Measurements from ENCODE around the gene ATP2A1. TPM values are rescaled to one million over a fixed set of nuclear protein-coding genes. Genes with fewer than 3 reads are reported as not detected.

Gene ATP2A1
- total RNA-seq, 1 experiment from 2014 or later = 10.7 TPM

DNA sequence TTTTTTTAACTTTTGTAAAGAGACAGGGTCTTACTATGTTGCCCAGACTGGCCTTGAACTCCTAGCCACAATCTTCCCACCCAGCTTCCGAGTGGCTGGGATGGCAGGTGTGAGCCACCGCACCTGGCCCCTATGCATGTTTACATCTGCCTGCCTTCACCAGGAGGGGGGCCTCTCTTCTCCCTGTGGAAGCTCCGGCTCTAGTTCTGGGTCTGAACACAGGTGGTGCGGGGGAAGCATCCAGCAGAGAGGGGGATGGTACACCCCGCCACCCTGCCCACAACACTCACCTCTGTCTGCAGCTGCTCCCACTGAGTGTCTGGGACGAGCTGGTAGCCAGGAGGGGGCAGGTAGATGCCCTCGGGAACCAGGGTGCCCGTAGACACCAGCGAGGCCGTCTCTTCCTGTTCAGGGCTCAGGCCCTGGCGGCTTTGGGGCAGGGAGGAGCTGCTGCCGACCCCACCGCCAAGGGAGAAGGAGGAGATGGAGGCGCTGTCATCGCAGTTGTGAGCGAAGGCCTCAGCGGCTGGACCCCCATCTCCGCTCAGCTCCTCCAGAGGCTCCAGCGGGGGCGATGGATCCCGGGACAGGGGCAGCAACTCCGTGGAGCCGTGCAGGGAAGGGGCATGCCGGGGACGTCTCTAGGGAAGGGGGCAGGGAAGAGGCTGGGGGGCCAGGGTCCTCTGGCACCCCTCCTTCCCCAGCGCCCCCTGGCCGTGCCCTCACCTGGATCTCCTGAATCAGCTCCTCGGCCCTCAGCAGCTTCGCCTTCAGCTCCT is 35.8 kb downstream of the ATP2A1 start:
- H3K27ac ChIP-seq = no peak overlapping the region
- peaks cover 56% of the 10 kb centered on the region for H3F3A ChIP-seq (ENCODE audit: insufficient read depth, low read depth)
- intact Hi-C loops (cut with micrococcal nuclease; ENCODE audit: unreplicated experiment) = loop anchor here (5.0 kb wide), 1 partner anchor 33 kb away; no protein-coding TSS in a partner anchor
- CTCF ChIA-PET = no interaction called here
- no peak for DNase-seq
- no peak overlapping the region for H2AFZ ChIP-seq
- no peaks in the 10 kb centered on the region for H3K9me3 ChIP-seq (ENCODE audit: insufficient read depth, low read depth)
- POLR2A ChIA-PET (ENCODE audit: unreplicated experiment) = no interaction called here
- H3K4me1 ChIP-seq (replicated peaks; ENCODE audit: insufficient read depth) = peaks cover 15% of the 10 kb centered on the region
- H3K79me2 ChIP-seq (ENCODE audit: low read depth) = no peaks in the 10 kb centered on the region
- H3K36me3 ChIP-seq (ENCODE audit: low read depth) = no peaks in the 10 kb centered on the region; the same call in 1 of the 2 replicates
- H4K20me1 ChIP-seq (ENCODE audit: insufficient read depth) = no peaks in the 10 kb centered on the region
- BruUV-seq (replicated peaks) = no TSS peak
- H3K4me3 ChIP-seq = no peak overlapping the region
- H3K27me3 ChIP-seq (ENCODE audit: insufficient read depth, low read depth) = no peaks in the 10 kb centered on the region
- H3K4me2 ChIP-seq = no peak overlapping the region
- no peak for TF ChIP-seq EZH2 (IDR thresholded peaks at IDR 0.05; ENCODE audit: low read depth)
- TF ChIP-seq, protein P1, sequence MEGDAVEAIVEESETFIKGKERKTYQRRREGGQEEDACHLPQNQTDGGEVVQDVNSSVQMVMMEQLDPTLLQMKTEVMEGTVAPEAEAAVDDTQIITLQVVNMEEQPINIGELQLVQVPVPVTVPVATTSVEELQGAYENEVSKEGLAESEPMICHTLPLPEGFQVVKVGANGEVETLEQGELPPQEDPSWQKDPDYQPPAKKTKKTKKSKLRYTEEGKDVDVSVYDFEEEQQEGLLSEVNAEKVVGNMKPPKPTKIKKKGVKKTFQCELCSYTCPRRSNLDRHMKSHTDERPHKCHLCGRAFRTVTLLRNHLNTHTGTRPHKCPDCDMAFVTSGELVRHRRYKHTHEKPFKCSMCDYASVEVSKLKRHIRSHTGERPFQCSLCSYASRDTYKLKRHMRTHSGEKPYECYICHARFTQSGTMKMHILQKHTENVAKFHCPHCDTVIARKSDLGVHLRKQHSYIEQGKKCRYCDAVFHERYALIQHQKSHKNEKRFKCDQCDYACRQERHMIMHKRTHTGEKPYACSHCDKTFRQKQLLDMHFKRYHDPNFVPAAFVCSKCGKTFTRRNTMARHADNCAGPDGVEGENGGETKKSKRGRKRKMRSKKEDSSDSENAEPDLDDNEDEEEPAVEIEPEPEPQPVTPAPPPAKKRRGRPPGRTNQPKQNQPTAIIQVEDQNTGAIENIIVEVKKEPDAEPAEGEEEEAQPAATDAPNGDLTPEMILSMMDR (conservative IDR thresholded peaks at IDR 0.05) = no peak
- H3K9me2 ChIP-seq (ENCODE audit: insufficient read depth) = no peaks in the 10 kb centered on the region

DNA sequence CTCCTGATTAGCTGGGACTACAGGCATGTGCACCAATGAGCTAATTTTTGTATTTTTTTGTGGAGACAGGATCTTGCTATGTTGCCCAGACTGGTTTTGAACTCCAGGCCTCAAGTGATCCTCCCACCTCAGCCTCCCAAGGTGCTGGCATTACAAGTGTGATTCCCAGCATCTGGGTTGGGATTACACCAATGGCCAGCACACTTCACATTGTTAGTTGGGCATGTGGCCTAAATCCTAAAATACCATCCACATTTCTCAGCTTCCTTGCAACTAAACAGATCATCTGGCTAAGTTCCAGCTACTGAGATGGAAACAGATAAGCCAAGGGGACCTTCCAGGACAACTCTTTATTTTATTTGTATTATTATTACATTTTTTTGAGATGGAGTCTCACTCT is 36.9 kb downstream of the ATP2A1 start:
- no peaks in the 10 kb centered on the region for H3K9me2 ChIP-seq (ENCODE audit: insufficient read depth)
- H3K4me1 ChIP-seq (replicated peaks; ENCODE audit: insufficient read depth) = peaks cover 10% of the 10 kb centered on the region
- ChIA-PET POLR2A (ENCODE audit: unreplicated experiment) (interaction anchor here (0.7 kb wide), 1 partner anchor 35 kb away, joined by 7 read pairs; the partner anchor contains the start of gene NFATC2IP), CTCF (no interaction called here)
- no peaks in the 10 kb centered on the region; the same call in 1 of the 2 replicates for H3K36me3 ChIP-seq (ENCODE audit: low read depth)
- H2AFZ ChIP-seq = no peak overlapping the region
- no peak overlapping the region for H3K4me2 ChIP-seq
- H3K27ac ChIP-seq = no peak overlapping the region
- H3F3A ChIP-seq (ENCODE audit: insufficient read depth, low read depth) = peaks cover 53% of the 10 kb centered on the region
- H3K79me2 ChIP-seq (ENCODE audit: low read depth) = no peaks in the 10 kb centered on the region
- no peaks in the 10 kb centered on the region for H4K20me1 ChIP-seq (ENCODE audit: insufficient read depth)
- BruUV-seq (replicated peaks) = no TSS peak
- no peaks in the 10 kb centered on the region for H3K9me3 ChIP-seq (ENCODE audit: insufficient read depth, low read depth)
- DNase-seq = no peak
- intact Hi-C loops (cut with micrococcal nuclease; ENCODE audit: unreplicated experiment) = no loop called here
- TF ChIP-seq EZH2 (IDR thresholded peaks at IDR 0.05; ENCODE audit: low read depth) = no peak
- TF ChIP-seq, protein P1 (conservative IDR thresholded peaks at IDR 0.05) = no peak
- H3K4me3 ChIP-seq = no peak overlapping the region
- H3K27me3 ChIP-seq (ENCODE audit: insufficient read depth, low read depth) = no peaks in the 10 kb centered on the region

DNA sequence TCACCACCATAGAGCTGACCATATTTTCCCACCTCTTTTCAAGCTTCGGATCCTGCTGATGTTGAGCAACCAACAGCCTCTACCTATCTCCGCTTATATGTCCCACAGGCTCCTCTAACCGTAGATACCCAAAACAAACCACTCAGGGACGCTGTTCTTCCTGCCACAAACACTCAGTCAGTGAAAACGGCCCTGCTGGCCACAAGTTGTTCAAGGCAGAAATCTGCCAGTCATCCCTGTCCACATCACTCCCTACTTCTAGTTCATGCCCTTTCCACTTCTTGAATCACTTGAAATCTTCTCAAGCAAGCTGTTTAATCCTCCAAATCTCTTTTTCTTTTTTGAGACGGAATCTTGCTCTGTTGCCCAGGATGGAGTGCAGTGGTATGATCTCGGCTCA is 38.8 kb downstream of the ATP2A1 start:
- Histone ChIP-seq H3K36me3 (ENCODE audit: low read depth) (no peaks in the 10 kb centered on the region; the same call in 1 of the 2 replicates), H3K9me2 (ENCODE audit: insufficient read depth) (no peaks in the 10 kb centered on the region), H2AFZ (no peak overlapping the region), H3K27me3 (ENCODE audit: insufficient read depth, low read depth) (no peaks in the 10 kb centered on the region), H3K27ac (no peak overlapping the region), H4K20me1 (ENCODE audit: insufficient read depth) (no peaks in the 10 kb centered on the region), H3K4me1 (replicated peaks; ENCODE audit: insufficient read depth) (no peaks in the 10 kb centered on the region), H3K4me3 (no peak overlapping the region), H3K4me2 (no peak overlapping the region), H3K9me3 (ENCODE audit: insufficient read depth, low read depth) (no peaks in the 10 kb centered on the region), H3K79me2 (ENCODE audit: low read depth) (no peaks in the 10 kb centered on the region; the same call in 1 of the 2 replicates), H3F3A (ENCODE audit: insufficient read depth, low read depth) (peaks cover 42% of the 10 kb centered on the region)
- no peak for DNase-seq
- intact Hi-C loops (cut with micrococcal nuclease; ENCODE audit: unreplicated experiment) = no loop called here
- ChIA-PET POLR2A (ENCODE audit: unreplicated experiment) (no interaction called here), CTCF (no interaction called here)
- TF ChIP-seq EZH2 (IDR thresholded peaks at IDR 0.05; ENCODE audit: low read depth) = no peak
- TF ChIP-seq, protein P1 (conservative IDR thresholded peaks at IDR 0.05) = no peak
- TSS peak; percentile 2 for BruUV-seq (replicated peaks)
